ENCODE data around the gene CDC40. TPM values are rescaled to one million over a fixed set of nuclear protein-coding genes. Genes with fewer than 3 reads are reported as not detected.
A peak's percentile ranks its signal among the peaks of the same experiment; 100 is the strongest.

The CDC40 gene
- 10 to 100 TPM; 12.7 to 29.7 (median 20.5) TPM for total RNA-seq

- TF ChIP-seq CTCF (IDR thresholded peaks at IDR 0.05), result no peak
- peak; percentile 32 to 33 for TF ChIP-seq POLR2A (IDR thresholded peaks at IDR 0.05)
- Histone ChIP-seq H3K4me3 (peak within 1 kb of the TSS; percentile 61 to 87 (median 71)), H3K27me3 (no peaks in the 10 kb centered on the region), H3K4me1 (peaks cover 0 to 35% (median 4%) of the 10 kb centered on the region in 4 donors), H3K36me3 (no peaks in the 10 kb centered on the region), H3K9me3 (no peaks in the 10 kb centered on the region), H3K27ac (peak within 1 kb of the TSS; percentile 73 to 88 (median 78))
- DNase-seq, result peak; percentile 71 to 78 (median 75)
These were observed at the start of gene CDC40 for GRCh38 chr6:110180228-110181008. Gene CDC40 (plus strand): TSS chr6:110180427. CDS start chr6:110180445, 18 bp downstream.

- Histone ChIP-seq H3K36me3 (no peaks in the 10 kb centered on the region), H3K9me3 (peaks cover 0 to 3% (median 0%) of the 10 kb centered on the region in 4 donors), H3K27me3 (no peaks in the 10 kb centered on the region), H3K4me3 (no peak overlapping the region), H3K27ac (no peak overlapping the region), H3K4me1 (no peaks in the 10 kb centered on the region)
- TF ChIP-seq POLR2A (IDR thresholded peaks at IDR 0.05) (no peak), CTCF (IDR thresholded peaks at IDR 0.05) (no peak)
- no peak for DNase-seq
These were observed 42.0 kb upstream of the CDC40 start for GRCh38 chr6:110137924-110138887.

GRCh38 chr6:110139052-110139451 lies 41.2 kb upstream of the CDC40 start:
- TF ChIP-seq CTCF (IDR thresholded peaks at IDR 0.05) (no peak), POLR2A (IDR thresholded peaks at IDR 0.05) (no peak)
- Histone ChIP-seq H3K27ac (no peak overlapping the region), H3K36me3 (no peaks in the 10 kb centered on the region), H3K4me1 (no peaks in the 10 kb centered on the region), H3K4me3 (no peak overlapping the region), H3K27me3 (no peaks in the 10 kb centered on the region), H3K9me3 (peaks cover 0 to 3% (median 0%) of the 10 kb centered on the region in 4 donors)
- DNase-seq, result no peak

GRCh38 chr6:110140650-110141049 lies 39.6 kb upstream of the CDC40 start:
- no peak for DNase-seq
- no peaks in the 10 kb centered on the region for H3K4me1 ChIP-seq
- no peak for TF ChIP-seq POLR2A (IDR thresholded peaks at IDR 0.05)

GRCh38 chr6:110147870-110148269 lies 32.4 kb upstream of the CDC40 start:
- no peak overlapping the region for H3K27ac ChIP-seq
- no peaks in the 10 kb centered on the region for H3K27me3 ChIP-seq
- no peaks in the 10 kb centered on the region for H3K9me3 ChIP-seq
- no peak overlapping the region for H3K4me3 ChIP-seq
- no peaks in the 10 kb centered on the region for H3K36me3 ChIP-seq
- TF ChIP-seq CTCF (IDR thresholded peaks at IDR 0.05) (no peak), POLR2A (IDR thresholded peaks at IDR 0.05) (no peak)
- DNase-seq, result no peak
- no peaks in the 10 kb centered on the region for H3K4me1 ChIP-seq

More at GRCh38 chr6:110140650-110141049, 39.6 kb upstream of the CDC40 start:
- no peak overlapping the region for H3K27ac ChIP-seq
- H3K27me3 ChIP-seq, result no peaks in the 10 kb centered on the region
- no peak overlapping the region for H3K4me3 ChIP-seq
- peaks cover 0 to 3% (median 0%) of the 10 kb centered on the region in 4 donors for H3K9me3 ChIP-seq
- H3K36me3 ChIP-seq, result no peaks in the 10 kb centered on the region

Measured in Peyer's patch (tissue), 4 donors.